ENCODE results near the gene DNASE1L1.

- TF ChIP-seq CTCF (IDR thresholded peaks at IDR 0.05; ENCODE audit: low read length) (no peak), EZH2 (IDR thresholded peaks at IDR 0.05; ENCODE audit: borderline replicate concordance, low read length) (no peak)
Observed at GRCh38 chrX:154437971-154438893, 29.2 kb upstream of the DNASE1L1 start.

Data from OCI-LY1 (cell line).